Measurements from ENCODE around the gene KRT17. TPM values are rescaled to one million over a fixed set of nuclear protein-coding genes. Genes with fewer than 3 reads are reported as not detected.

KRT17 gene
- total RNA-seq, 1 donor from 2014 or later, result not detected

GRCh38 chr17:41636652-41637051 lies 12.3 kb upstream of the KRT17 start:
- no peak overlapping the region for H3K4me3 Mint-ChIP-seq
- peaks cover 9% of the 10 kb centered on the region for H3K27me3 Mint-ChIP-seq (ENCODE audit: insufficient read depth, low read depth)

GRCh38 chr17:41635121-41636097 lies 11.0 kb upstream of the KRT17 start:
- Histone ChIP-seq H2AFZ (replicated peaks) (no peak overlapping the region), H3K9ac (no peak overlapping the region), H3K4me1 (no peaks in the 10 kb centered on the region), H4K20me1 (ENCODE audit: low read depth) (no peaks in the 10 kb centered on the region), H3K4me2 (no peak overlapping the region), H3K4me3 (no peak overlapping the region), H3K79me2 (ENCODE audit: low read depth) (no peaks in the 10 kb centered on the region), H3F3A (ENCODE audit: low read depth) (peaks cover 8% of the 10 kb centered on the region), H3K9me3 (ENCODE audit: low read depth) (no peaks in the 10 kb centered on the region), H3K36me3 (no peaks in the 10 kb centered on the region), H3K27me3 (no peaks in the 10 kb centered on the region), H3K27ac (no peak overlapping the region)
- TF ChIP-seq EZH2phosphoT487 (IDR thresholded peaks at IDR 0.05), result no peak
- no peak for TF ChIP-seq CTCF (IDR thresholded peaks at IDR 0.05)
- no peak for TF ChIP-seq EZH2 (IDR thresholded peaks at IDR 0.05)
- Mint-ChIP-seq H3K27ac (no peak overlapping the region), H3K4me3 (no peak overlapping the region), H3K4me1 (peaks cover 11% of the 10 kb centered on the region), H3K9me3 (no peaks in the 10 kb centered on the region), H3K36me3 (no peaks in the 10 kb centered on the region), H3K27me3 (ENCODE audit: insufficient read depth, low read depth) (peaks cover 4% of the 10 kb centered on the region)
- peak; percentile 48 for DNase-seq (ENCODE audit: low spot score)

More at GRCh38 chr17:41636652-41637051, 12.3 kb upstream of the KRT17 start:
- H4K20me1 ChIP-seq (ENCODE audit: low read depth), result no peaks in the 10 kb centered on the region
- Mint-ChIP-seq H3K9me3 (no peaks in the 10 kb centered on the region), H3K36me3 (no peaks in the 10 kb centered on the region), H3K27ac (no peak overlapping the region), H3K4me1 (peaks cover 11% of the 10 kb centered on the region)
- TF ChIP-seq EZH2 (IDR thresholded peaks at IDR 0.05), result no peak
- no peak for TF ChIP-seq CTCF (IDR thresholded peaks at IDR 0.05)
- no peak for TF ChIP-seq EZH2phosphoT487 (IDR thresholded peaks at IDR 0.05)
- no peak overlapping the region for H3K4me2 ChIP-seq
- no peak for DNase-seq (ENCODE audit: low spot score)
- H3K27me3 ChIP-seq, result no peaks in the 10 kb centered on the region
- H3K4me1 ChIP-seq, result no peaks in the 10 kb centered on the region
- no peak overlapping the region for H2AFZ ChIP-seq (replicated peaks)
- no peaks in the 10 kb centered on the region for H3K79me2 ChIP-seq (ENCODE audit: low read depth)
- H3K36me3 ChIP-seq, result no peaks in the 10 kb centered on the region
- H3K9ac ChIP-seq, result no peak overlapping the region
- H3K9me3 ChIP-seq (ENCODE audit: low read depth), result no peaks in the 10 kb centered on the region
- no peak overlapping the region for H3K4me3 ChIP-seq
- H3K27ac ChIP-seq, result no peak overlapping the region
- peaks cover 8% of the 10 kb centered on the region for H3F3A ChIP-seq (ENCODE audit: low read depth)

- Mint-ChIP-seq H3K27me3 (ENCODE audit: insufficient read depth, low read depth) (peaks cover 1% of the 10 kb centered on the region), H3K27ac (no peak overlapping the region), H3K9me3 (no peaks in the 10 kb centered on the region), H3K4me3 (no peak overlapping the region), H3K36me3 (no peaks in the 10 kb centered on the region), H3K4me1 (peaks cover 9% of the 10 kb centered on the region)
- Histone ChIP-seq H3K27me3 (no peaks in the 10 kb centered on the region), H3K4me3 (no peak overlapping the region), H4K20me1 (ENCODE audit: low read depth) (no peaks in the 10 kb centered on the region), H3K27ac (no peak overlapping the region), H3K79me2 (ENCODE audit: low read depth) (no peaks in the 10 kb centered on the region), H3K4me1 (no peaks in the 10 kb centered on the region), H3F3A (ENCODE audit: low read depth) (peaks cover 8% of the 10 kb centered on the region), H2AFZ (replicated peaks) (no peak overlapping the region), H3K9ac (no peak overlapping the region), H3K4me2 (no peak overlapping the region), H3K36me3 (no peaks in the 10 kb centered on the region), H3K9me3 (ENCODE audit: low read depth) (no peaks in the 10 kb centered on the region)
- no peak for TF ChIP-seq EZH2phosphoT487 (IDR thresholded peaks at IDR 0.05)
- TF ChIP-seq EZH2 (IDR thresholded peaks at IDR 0.05), result no peak
- no peak for TF ChIP-seq CTCF (IDR thresholded peaks at IDR 0.05)
- DNase-seq (ENCODE audit: low spot score), result no peak
Measured at GRCh38 chr17:41634639-41635038, 10.3 kb upstream of the KRT17 start.

All from neural progenitor cell (in vitro differentiated cells).